NB4 (cell line): ENCODE data around the gene IL7R.

ENCODE experiments used
- CTCF ChIP-seq: IDR thresholded peaks from one replicate; pipeline ENCODE4 v1.5.1; 2012; ENCODE audit warnings: low read depth, low read length
- MAX ChIP-seq: IDR thresholded peaks from 2 replicates; pipeline ENCODE4 v1.6.1; 2011; ENCODE audit warnings: low read depth, low read length
- MYC ChIP-seq: IDR thresholded peaks from 2 replicates; pipeline ENCODE4 v1.6.1; 2011; ENCODE audit warnings: low read depth, low read length
- POLR2A ChIP-seq: IDR thresholded peaks from 2 replicates; pipeline ENCODE4 v1.6.1; 2011; ENCODE audit warnings: mild to moderate bottlenecking; ENCODE audit not compliant: insufficient read length; ENCODE audit errors: extremely low read depth

- no peak for TF ChIP-seq CTCF
- TF ChIP-seq POLR2A, result no peak
- no peak for TF ChIP-seq MYC
- no peak for TF ChIP-seq MAX
Measured at GRCh38 chr5:35919191-35919590, 62.5 kb downstream of the IL7R start.
